T-helper 1 cell treated with Interleukin-12 subunit alpha and Interleukin-12 subunit beta and Interleukin-4 antibody, amounts not matched to agents 30 μg/mL and 1 μg/mL, for 36 hours (primary cell): ENCODE results near the gene SH2D3C.

Experiments
- H3K27ac Mint-ChIP-seq: one replicate; pipeline ENCODE4 v1.8.0; 2021; ENCODE audit warnings: mild to moderate bottlenecking, mixed read lengths
- H3K27me3 Mint-ChIP-seq: one replicate; pipeline ENCODE4 v1.8.0; 2021; ENCODE audit warnings: low read depth, mixed read lengths
- H3K36me3 Mint-ChIP-seq: one replicate; pipeline ENCODE4 v1.8.0; 2021; ENCODE audit warnings: low read depth, mixed read lengths
- H3K4me1 Mint-ChIP-seq: one replicate; pipeline ENCODE4 v1.8.0; 2021; ENCODE audit warnings: low read depth, mixed read lengths
- H3K4me3 Mint-ChIP-seq: one replicate; pipeline ENCODE4 v1.8.0; 2021; ENCODE audit warnings: mild to moderate bottlenecking, moderate library complexity, mixed read lengths
- H3K9me3 Mint-ChIP-seq: one replicate; pipeline ENCODE4 v1.8.0; 2021; ENCODE audit warnings: mixed read lengths

Gene SH2D3C, protein sequence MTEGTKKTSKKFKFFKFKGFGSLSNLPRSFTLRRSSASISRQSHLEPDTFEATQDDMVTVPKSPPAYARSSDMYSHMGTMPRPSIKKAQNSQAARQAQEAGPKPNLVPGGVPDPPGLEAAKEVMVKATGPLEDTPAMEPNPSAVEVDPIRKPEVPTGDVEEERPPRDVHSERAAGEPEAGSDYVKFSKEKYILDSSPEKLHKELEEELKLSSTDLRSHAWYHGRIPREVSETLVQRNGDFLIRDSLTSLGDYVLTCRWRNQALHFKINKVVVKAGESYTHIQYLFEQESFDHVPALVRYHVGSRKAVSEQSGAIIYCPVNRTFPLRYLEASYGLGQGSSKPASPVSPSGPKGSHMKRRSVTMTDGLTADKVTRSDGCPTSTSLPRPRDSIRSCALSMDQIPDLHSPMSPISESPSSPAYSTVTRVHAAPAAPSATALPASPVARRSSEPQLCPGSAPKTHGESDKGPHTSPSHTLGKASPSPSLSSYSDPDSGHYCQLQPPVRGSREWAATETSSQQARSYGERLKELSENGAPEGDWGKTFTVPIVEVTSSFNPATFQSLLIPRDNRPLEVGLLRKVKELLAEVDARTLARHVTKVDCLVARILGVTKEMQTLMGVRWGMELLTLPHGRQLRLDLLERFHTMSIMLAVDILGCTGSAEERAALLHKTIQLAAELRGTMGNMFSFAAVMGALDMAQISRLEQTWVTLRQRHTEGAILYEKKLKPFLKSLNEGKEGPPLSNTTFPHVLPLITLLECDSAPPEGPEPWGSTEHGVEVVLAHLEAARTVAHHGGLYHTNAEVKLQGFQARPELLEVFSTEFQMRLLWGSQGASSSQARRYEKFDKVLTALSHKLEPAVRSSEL

DNA sequence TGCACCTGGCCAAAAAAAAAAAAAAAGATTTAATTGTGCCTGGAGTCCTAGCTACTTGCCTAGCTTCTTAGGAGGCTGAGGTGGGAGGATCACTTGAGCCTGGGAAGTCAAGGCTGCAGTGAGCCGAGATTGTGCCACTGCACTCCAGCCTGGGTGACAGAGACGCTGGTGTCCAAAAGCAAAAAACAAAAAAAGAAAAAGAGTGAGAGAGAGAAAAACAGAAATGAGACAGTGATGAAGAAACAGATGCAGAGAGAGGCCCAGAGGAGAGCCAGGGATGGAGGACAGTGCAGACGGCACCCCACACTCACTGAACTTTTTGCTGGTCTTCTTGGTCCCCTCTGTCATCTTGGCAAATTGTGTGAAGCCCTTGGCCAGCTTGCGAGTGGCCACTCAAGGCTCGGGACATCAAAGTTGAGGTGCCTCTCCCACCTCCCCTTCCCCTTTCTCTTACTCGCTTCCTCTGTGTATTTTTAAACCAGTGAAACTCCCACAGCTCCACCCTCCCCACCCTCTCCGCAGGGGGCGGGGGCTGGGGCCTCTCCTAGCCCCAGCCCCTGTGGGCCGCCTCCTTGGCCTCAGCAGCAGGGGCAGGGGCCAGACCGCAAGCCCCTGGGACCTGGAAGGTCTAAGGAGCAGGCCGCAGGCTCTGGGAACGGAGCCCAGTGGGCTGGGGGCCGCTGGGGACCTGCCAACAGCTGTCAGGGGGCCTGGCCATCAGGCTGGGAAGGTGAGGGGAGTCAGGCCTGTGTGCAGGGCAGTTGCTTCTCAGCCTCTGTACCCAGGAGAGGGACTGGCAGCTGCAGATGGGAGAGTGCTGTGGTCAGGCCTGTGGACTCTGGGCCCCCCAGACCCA lies at the start of gene SH2D3C:
Gene SH2D3C (minus strand): TSS at position 387 of the 856 bp plus-strand sequence. CDS start 39 bp downstream, at position 348.
- H3K27ac Mint-ChIP-seq, result peak within 1 kb of the TSS; percentile 100
- peak within 1 kb of the TSS; percentile 100 for H3K4me3 Mint-ChIP-seq
- peaks cover 23% of the 10 kb centered on the region for H3K36me3 Mint-ChIP-seq
- H3K4me1 Mint-ChIP-seq, result peaks cover 40% of the 10 kb centered on the region
- no peaks in the 10 kb centered on the region for H3K27me3 Mint-ChIP-seq
- no peaks in the 10 kb centered on the region for H3K9me3 Mint-ChIP-seq

DNA sequence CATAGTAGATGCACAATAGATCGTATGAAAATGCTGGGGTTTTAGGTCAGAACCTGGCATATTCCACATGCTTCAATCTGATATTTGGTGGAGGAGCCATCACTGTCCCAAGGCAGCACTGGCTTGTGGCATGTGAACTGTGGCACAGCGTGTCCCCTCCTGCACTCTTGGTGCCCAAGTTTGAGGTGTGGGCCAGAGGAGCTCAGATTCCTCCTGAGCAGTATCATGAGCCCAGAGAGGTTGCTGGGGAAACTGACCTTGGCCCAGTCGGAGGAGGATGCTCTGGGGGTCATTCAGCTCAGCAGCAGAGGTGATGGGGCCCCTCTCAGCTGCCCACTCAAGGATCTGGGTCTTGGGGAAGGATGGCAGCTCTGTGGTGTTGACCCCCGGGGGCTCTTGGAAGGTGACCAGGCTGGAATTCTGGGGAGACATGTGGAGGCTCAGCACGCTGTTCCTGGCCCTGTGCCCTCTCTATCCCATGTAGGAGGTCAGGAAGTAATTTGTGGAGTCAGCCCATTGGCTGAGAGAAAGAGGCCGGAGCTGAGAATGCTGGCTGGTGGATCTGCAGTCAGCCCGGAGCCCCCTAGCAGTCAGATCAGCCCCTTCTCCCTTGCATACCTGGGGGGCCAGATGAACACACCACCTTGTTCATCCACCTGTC lies 47.9 kb upstream of the SH2D3C start:
- no peaks in the 10 kb centered on the region for H3K27me3 Mint-ChIP-seq
- no peak overlapping the region for H3K27ac Mint-ChIP-seq
- no peaks in the 10 kb centered on the region for H3K9me3 Mint-ChIP-seq
- peaks cover 12% of the 10 kb centered on the region for H3K36me3 Mint-ChIP-seq
- no peaks in the 10 kb centered on the region for H3K4me1 Mint-ChIP-seq
- H3K4me3 Mint-ChIP-seq, result no peak overlapping the region

DNA sequence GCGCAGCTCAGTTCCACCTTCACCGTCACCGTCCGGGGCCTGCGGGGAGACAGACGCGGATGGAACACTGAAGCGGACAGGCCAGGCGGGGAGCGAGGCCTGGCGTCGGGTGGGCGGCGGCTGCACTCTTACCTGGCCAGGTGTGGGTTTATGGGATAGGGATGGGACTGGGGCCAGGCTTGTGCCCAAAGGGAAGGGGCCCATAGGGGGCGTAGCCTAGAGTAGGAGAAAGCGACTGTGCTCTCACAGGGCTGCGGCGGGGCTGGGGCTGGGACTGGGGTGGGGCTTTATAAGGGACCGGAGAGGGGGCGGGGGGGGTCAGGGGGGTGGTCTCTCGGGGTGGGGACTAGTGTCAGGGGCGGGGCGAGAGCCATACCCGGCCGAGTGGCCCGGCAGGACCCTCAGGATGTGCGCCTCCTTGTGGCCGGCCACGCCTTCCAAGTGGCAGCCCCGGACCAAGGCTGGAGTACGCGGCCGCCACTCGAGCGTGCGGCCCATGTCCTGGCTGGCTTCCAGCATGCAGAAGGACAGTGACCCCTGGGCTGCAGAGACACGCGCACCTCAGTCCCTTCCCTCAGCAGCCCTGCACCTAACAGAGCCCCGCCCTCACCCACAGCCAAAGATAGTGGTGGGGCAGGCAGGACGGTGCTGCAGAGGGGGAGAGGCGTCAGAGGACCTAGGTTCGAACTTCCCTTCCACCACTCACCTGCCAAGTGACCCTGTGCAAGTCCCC lies 47.0 kb upstream of the SH2D3C start:
- H3K9me3 Mint-ChIP-seq, result no peaks in the 10 kb centered on the region
- no peaks in the 10 kb centered on the region for H3K27me3 Mint-ChIP-seq
- no peak overlapping the region for H3K4me3 Mint-ChIP-seq
- H3K4me1 Mint-ChIP-seq, result no peaks in the 10 kb centered on the region
- peaks cover 12% of the 10 kb centered on the region for H3K36me3 Mint-ChIP-seq
- H3K27ac Mint-ChIP-seq, result no peak overlapping the region

DNA sequence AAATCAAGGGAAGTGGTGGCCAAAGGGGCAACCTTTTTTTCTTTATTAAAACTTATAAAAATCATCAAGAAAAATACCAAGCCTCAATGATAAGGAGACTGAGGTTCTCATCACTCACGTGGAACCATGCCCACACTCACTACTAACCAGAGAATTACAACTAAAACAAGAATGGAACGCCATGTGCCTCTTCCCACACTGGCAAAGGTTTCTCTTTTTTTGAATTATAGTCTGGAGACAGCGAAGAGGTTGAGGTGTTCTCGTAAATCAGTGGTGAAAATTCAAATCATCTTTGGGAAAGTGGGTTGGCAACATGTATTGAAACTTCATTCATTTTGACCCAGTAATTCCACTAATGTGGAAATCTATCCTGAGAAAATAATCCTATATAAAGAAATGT lies 43.6 kb upstream of the SH2D3C start:
- H3K27ac Mint-ChIP-seq, result no peak overlapping the region
- H3K4me1 Mint-ChIP-seq, result no peaks in the 10 kb centered on the region
- H3K4me3 Mint-ChIP-seq, result no peak overlapping the region
- peaks cover 11% of the 10 kb centered on the region for H3K36me3 Mint-ChIP-seq
- H3K9me3 Mint-ChIP-seq, result no peaks in the 10 kb centered on the region
- H3K27me3 Mint-ChIP-seq, result no peaks in the 10 kb centered on the region

DNA sequence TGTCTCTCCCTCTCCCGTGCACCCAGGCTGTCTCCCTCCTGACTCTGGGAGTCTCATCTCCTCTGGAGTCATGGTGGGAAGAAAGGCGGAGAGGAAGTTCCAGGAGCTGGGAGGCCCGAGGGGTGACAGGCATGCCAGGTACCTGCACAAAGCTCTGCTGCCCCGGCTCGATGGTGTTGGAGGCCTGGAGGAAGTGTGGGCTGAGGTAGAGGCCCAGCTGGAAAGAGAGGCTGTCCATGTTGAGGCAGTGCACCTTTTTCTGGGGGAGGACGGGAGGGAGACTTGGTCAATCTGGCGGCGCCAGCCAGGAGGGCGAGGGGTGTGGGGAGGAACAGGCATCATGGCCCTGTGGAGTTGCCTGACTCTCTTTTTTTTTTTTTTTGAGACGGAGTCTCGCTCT lies 40.1 kb upstream of the SH2D3C start:
- Mint-ChIP-seq H3K27me3 (no peaks in the 10 kb centered on the region), H3K4me3 (no peak overlapping the region), H3K27ac (peak overlapping the region; percentile 26)

DNA sequence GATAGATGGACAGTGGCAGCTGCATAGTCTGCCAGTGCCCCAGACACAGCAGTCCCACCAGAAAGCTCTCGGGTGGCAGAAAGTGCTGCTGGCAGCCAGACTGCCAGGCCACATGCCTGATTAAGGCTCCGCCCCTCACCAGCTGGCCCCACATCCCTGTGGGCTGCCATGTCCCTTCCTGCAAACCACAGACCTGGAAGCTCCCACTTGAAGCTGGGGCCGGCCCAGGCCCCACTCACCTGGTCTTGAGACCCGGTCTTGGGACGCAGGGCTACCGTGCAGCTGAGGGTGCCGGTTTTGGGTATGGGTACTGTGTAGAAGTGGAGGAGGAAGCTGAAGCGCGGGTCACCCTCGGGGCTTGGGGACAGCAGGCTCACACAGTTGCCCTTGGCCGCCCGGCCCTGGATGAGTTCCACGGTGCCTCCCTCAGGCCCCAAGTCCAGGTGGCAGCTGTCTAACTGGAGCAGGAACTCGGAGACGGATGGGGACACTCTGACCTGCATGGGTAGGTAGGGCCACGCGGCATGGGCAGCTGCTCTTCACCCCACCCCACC lies 39.5 kb upstream of the SH2D3C start:
- H3K4me3 Mint-ChIP-seq, result no peak overlapping the region
- no peak overlapping the region for H3K27ac Mint-ChIP-seq

More for the DNA sequence above, 40.1 kb upstream of the SH2D3C start:
- Mint-ChIP-seq H3K9me3 (no peaks in the 10 kb centered on the region), H3K36me3 (peaks cover 15% of the 10 kb centered on the region), H3K4me1 (no peaks in the 10 kb centered on the region)

DNA sequence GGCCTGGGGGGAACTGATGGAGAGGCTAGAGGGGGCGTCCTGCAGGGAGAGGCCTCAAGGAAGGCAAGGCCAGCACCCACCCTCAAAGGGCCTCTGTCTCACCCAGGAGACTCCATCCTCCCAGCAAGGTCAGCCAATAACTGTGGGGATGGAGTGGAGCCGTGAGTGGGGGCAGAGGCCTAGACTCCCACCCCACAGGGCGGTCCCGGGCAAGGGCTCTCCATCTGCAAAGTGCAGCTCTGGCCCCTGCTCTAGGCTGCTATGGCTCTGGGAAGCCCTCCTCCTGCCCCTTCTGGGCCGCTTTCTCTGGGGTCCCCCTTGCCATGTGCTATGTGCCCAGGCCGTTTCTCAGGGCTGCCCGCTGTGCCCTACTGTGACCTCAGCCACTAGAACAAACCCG lies 38.3 kb upstream of the SH2D3C start:
- no peak overlapping the region for H3K4me3 Mint-ChIP-seq
- H3K27me3 Mint-ChIP-seq, result no peaks in the 10 kb centered on the region
- H3K9me3 Mint-ChIP-seq, result no peaks in the 10 kb centered on the region
- H3K27ac Mint-ChIP-seq, result peak overlapping the region; percentile 62
- no peaks in the 10 kb centered on the region for H3K4me1 Mint-ChIP-seq
- peaks cover 19% of the 10 kb centered on the region for H3K36me3 Mint-ChIP-seq

More for the DNA sequence above, 39.5 kb upstream of the SH2D3C start:
- H3K36me3 Mint-ChIP-seq, result peaks cover 18% of the 10 kb centered on the region
- H3K27me3 Mint-ChIP-seq, result no peaks in the 10 kb centered on the region
- H3K4me1 Mint-ChIP-seq, result no peaks in the 10 kb centered on the region
- no peaks in the 10 kb centered on the region for H3K9me3 Mint-ChIP-seq

DNA sequence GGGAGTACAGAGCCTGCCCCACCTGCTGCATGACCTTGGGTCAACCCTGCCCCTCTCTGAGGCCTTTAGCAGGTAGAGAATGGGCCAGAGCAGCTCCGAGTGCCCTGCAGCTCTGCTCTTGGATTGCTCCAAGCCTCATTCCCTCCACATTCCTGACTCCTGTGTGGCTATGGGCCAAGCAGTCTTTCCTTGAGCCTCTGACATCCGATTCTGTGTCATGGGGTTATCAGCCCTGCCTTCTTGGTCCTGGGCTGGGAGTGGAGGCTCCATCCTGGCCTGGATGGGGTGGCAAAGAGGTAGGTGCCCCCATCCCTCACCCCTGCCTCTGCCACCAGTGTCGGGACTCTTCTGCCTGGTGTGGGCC lies 37.9 kb upstream of the SH2D3C start:
- H3K4me3 Mint-ChIP-seq, result no peak overlapping the region
- H3K9me3 Mint-ChIP-seq, result no peaks in the 10 kb centered on the region
- peaks cover 21% of the 10 kb centered on the region for H3K36me3 Mint-ChIP-seq
- no peaks in the 10 kb centered on the region for H3K4me1 Mint-ChIP-seq
- no peak overlapping the region for H3K27ac Mint-ChIP-seq
- H3K27me3 Mint-ChIP-seq, result no peaks in the 10 kb centered on the region

DNA sequence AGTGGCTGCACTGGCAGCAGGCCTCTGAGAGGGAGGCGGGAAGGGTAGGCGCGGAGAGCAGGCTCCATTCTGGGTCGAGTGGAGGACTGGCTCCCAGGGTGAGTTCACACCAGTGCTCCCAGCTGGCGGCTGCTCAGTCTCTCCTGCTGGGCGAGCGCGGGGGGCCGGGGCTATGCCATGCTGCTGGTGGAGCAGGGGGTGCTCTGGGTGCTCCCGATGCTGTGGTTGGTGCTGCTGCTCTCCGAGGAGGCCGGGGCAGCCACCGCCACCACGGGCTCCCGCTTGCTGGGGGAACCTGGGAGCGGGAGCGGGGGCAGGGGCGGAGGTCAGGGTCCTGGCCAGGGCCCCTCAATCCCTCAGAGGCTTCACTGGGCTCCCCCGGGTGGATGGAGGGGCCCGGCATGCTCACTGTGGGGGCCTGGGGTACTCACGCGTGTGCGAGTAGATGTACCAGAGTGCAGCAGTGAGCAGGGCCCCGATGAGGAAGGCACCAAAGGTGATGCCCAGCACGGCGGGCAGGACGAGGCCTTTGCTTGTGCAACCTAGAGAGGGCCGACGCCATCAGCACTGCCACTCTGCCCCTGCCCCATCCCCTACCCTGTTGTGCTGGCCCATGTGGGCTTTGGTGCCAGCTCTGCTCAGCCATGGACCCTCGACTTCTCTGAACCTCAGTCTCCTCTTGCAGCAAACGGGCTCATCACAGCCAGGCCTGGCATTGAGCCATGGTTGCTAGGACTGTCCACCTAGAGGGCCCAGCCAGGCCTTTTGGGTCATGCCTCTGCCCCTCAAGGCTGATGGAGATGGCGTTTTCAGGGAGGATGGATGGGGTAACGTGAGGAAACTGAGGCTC lies 37.3 kb upstream of the SH2D3C start:
- no peak overlapping the region for H3K27ac Mint-ChIP-seq
- H3K4me1 Mint-ChIP-seq, result no peaks in the 10 kb centered on the region
- H3K9me3 Mint-ChIP-seq, result no peaks in the 10 kb centered on the region
- no peaks in the 10 kb centered on the region for H3K27me3 Mint-ChIP-seq
- no peak overlapping the region for H3K4me3 Mint-ChIP-seq
- peaks cover 21% of the 10 kb centered on the region for H3K36me3 Mint-ChIP-seq

DNA sequence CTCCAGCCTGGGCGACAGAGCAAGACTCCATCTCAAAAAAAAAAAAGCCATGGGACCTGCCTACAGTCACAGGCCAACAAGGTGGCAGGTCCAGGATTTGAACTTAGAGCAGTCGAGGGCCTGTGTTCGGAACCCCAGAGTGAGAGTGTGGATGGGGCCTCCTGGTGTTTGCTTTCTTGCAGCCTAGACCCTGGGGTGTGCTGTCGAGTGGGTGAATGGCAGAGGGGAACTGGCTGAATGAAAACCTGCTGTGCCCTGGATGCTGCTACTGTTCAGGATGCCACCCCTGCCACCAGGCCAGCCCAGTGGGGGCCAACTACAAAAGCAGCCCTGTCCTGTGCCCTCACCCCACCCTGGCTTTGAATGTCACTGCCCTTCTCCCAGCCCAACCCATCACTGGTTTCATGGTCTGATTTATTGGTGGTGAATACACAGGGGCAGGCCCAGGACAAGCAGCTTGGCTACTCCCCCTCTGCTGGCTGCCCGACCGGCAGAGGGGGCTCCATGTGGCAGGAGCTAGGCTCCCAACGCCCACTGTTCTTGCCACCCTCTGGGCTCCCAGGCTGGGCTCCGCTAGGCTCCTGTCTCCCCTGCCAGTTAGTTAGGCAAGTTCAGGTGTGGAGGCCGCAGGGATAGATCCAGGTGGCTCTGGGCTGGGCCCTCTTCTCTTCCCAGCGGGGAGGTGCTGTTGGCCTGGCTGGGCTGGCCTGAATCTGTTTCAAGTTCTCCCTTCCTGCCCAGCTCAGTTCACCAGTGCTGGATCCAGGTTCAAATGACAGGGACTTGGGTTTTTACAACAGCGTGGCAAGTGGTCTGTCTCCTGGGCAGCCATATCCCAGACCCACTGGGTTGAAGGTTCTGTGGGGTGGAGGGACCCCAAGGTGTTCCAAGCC lies 36.4 kb upstream of the SH2D3C start:
- Mint-ChIP-seq H3K36me3 (peaks cover 24% of the 10 kb centered on the region), H3K4me1 (no peaks in the 10 kb centered on the region), H3K9me3 (no peaks in the 10 kb centered on the region), H3K27me3 (no peaks in the 10 kb centered on the region), H3K4me3 (no peak overlapping the region), H3K27ac (no peak overlapping the region)

DNA sequence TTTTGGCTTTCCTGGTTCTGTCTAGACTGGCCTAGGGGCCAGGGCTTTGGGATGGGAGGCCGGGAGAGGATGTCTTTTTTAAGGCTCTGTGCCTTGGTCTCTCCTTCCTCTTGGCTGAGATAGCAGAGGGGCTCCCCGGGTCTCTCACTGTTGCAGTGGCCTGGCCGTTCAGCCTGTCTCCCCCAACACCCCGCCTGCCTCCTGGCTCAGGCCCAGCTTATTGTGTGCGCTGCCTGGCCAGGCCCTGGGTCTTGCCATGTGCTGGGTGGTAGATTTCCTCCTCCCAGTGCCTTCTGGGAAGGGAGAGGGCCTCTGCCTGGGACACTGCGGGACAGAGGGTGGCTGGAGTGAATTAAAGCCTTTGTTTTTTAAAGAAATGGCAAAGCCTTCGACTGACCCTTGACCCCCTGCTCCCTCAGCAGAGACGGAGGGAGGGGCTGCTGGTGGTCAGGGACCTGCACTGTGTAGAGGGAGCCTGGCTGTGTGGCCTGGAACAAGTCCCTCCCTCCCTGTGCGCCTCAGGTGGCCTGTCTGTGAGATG lies 35.3 kb upstream of the SH2D3C start:
- Mint-ChIP-seq H3K27ac (no peak overlapping the region), H3K27me3 (no peaks in the 10 kb centered on the region), H3K4me3 (no peak overlapping the region), H3K4me1 (no peaks in the 10 kb centered on the region), H3K9me3 (no peaks in the 10 kb centered on the region), H3K36me3 (peaks cover 25% of the 10 kb centered on the region)
